Measurements from ENCODE around the gene XXYLT1.
"Not testable (repeated sequence)": the region's sequence is repeated elsewhere in the genome, so short reads cannot be mapped to it uniquely, and the experiment has no call there.

Gene XXYLT1

GRCh38 chr3:195224980-195225580 lies 45.9 kb downstream of the XXYLT1 start:
- no peak overlapping the region for H3K27ac ChIP-seq
- no peak for DNase-seq
- H3K4me3 ChIP-seq (ENCODE audit: low read depth, low read length), result no peak overlapping the region
- no peak for TF ChIP-seq CTCF (IDR thresholded peaks at IDR 0.05; ENCODE audit: low read depth, low read length)
- H3K27me3 ChIP-seq (ENCODE audit: insufficient read depth, low read depth, severe bottlenecking), result no peaks in the 10 kb centered on the region
- H3K36me3 ChIP-seq, result no peaks in the 10 kb centered on the region
- H3K9me3 ChIP-seq (ENCODE audit: severe bottlenecking), result no peaks in the 10 kb centered on the region

- H3K36me3 ChIP-seq, result no peaks in the 10 kb centered on the region
- H3K27me3 ChIP-seq (ENCODE audit: insufficient read depth, low read depth, severe bottlenecking), result no peaks in the 10 kb centered on the region
- no peak for TF ChIP-seq CTCF (IDR thresholded peaks at IDR 0.05; ENCODE audit: low read depth, low read length)
- H3K9me3 ChIP-seq (ENCODE audit: severe bottlenecking), result no peaks in the 10 kb centered on the region
- DNase-seq, result no peak
- H3K27ac ChIP-seq, result no peak overlapping the region
- H3K4me3 ChIP-seq (ENCODE audit: low read depth, low read length), result no peak overlapping the region
These were observed 46.6 kb downstream of the XXYLT1 start for GRCh38 chr3:195224156-195224979.

- no peaks in the 10 kb centered on the region for H3K36me3 ChIP-seq
- no peak for TF ChIP-seq CTCF (IDR thresholded peaks at IDR 0.05; ENCODE audit: low read depth, low read length)
- no peak overlapping the region for H3K4me3 ChIP-seq (ENCODE audit: low read depth, low read length)
- H3K27ac ChIP-seq, result no peak overlapping the region
- DNase-seq, result no peak
- H3K9me3 ChIP-seq (ENCODE audit: severe bottlenecking), result no peaks in the 10 kb centered on the region
- H3K27me3 ChIP-seq (ENCODE audit: insufficient read depth, low read depth, severe bottlenecking), result no peaks in the 10 kb centered on the region
These were observed 48.9 kb downstream of the XXYLT1 start for GRCh38 chr3:195221876-195222617.

GRCh38 chr3:195221015-195221853 lies 49.7 kb downstream of the XXYLT1 start:
- Histone ChIP-seq H3K36me3 (no peaks in the 10 kb centered on the region), H3K27ac (no peak overlapping the region), H3K9me3 (ENCODE audit: severe bottlenecking) (no peaks in the 10 kb centered on the region), H3K27me3 (ENCODE audit: insufficient read depth, low read depth, severe bottlenecking) (no peaks in the 10 kb centered on the region), H3K4me3 (ENCODE audit: low read depth, low read length) (no peak overlapping the region)
- no peak for TF ChIP-seq CTCF (IDR thresholded peaks at IDR 0.05; ENCODE audit: low read depth, low read length)
- DNase-seq, result no peak

- Histone ChIP-seq H3K9me3 (ENCODE audit: severe bottlenecking) (no peaks in the 10 kb centered on the region), H3K36me3 (no peaks in the 10 kb centered on the region), H3K27ac (no peak overlapping the region), H3K27me3 (ENCODE audit: insufficient read depth, low read depth, severe bottlenecking) (no peaks in the 10 kb centered on the region), H3K4me3 (ENCODE audit: low read depth, low read length) (no peak overlapping the region)
- no peak for TF ChIP-seq CTCF (IDR thresholded peaks at IDR 0.05; ENCODE audit: low read depth, low read length)
- no peak for DNase-seq
These were observed 51.4 kb downstream of the XXYLT1 start for GRCh38 chr3:195219351-195220230.

GRCh38 chr3:195218331-195218730 lies 52.6 kb downstream of the XXYLT1 start:
- not testable (repeated sequence) for H3K4me3 ChIP-seq (ENCODE audit: low read depth, low read length); H3K36me3 ChIP-seq; DNase-seq; H3K27me3 ChIP-seq (ENCODE audit: insufficient read depth, low read depth, severe bottlenecking); H3K9me3 ChIP-seq (ENCODE audit: severe bottlenecking); H3K27ac ChIP-seq

- H3K4me3 ChIP-seq (ENCODE audit: low read depth, low read length); H3K27me3 ChIP-seq (ENCODE audit: insufficient read depth, low read depth, severe bottlenecking); DNase-seq; H3K9me3 ChIP-seq (ENCODE audit: severe bottlenecking); H3K27ac ChIP-seq; H3K36me3 ChIP-seq: not testable (repeated sequence)
These were observed 55.4 kb downstream of the XXYLT1 start for GRCh38 chr3:195215576-195215975.
